Measurements from ENCODE around the gene RSPRY1.

Gene RSPRY1

GRCh38 chr16:57225978-57226377, 39.8 kb downstream of the RSPRY1 start:
- DNase-seq = no peak

DNA sequence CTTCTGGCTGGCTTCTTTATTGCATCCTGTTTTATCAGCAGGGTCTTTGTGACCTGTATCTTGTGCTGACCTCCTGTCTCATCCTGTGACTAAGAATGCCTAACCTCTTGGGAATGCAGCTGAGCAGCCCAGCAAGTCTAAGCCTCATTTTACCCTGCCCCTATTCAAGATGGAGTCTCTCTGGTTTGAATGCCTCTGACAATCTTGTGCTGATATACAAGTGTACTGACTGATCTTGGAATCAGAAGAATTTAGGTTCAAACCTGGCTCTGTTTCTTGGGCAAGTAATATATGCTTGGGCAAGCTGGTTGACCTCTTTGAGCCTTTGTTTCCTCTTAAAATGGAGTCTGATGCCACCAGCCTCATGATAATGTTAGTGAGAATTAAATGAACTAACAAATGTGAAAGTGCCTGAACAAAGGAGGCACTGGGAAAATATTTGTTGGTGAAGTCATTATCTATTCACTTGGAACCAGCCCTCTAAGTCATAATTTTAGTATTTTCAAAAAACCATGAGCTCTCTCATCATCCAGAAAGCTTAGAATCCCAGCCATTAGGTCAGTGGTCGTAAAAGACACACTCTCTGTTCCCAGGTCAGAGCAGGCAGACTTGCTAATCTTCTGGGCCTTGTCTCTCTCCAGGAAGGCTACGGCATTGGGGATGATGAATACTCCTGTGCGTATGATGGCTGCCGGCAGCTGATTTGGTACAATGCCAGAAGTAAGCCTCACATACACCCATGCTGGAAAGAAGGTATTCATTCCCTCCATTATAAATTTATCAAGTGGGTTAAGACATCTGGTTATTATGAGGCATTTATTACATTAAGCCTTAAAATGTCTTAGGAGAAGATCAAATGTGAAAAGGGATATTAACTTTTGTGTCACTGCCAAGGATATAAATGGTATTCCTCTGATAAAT, 40.8 kb downstream of the RSPRY1 start:
- no peak for DNase-seq

DNA sequence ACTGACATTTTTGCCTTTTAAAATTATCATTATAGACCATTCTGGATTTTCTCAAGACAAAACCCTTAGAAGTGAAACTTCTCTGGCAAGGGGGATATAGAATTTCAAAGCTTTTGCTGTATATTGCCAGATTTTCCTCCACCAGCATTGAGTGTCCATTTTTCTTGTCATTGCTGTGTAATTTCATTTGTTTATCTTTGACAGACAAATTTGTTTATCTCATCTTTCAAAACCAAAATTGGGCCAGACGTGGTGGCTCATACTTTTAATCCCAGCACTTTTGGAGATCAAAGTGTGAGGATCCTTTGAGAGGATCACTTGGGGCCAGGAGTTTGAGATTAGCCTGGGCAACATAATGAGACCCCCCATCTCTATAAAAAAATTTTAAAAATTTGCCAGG, 43.0 kb downstream of the RSPRY1 start:
- no peak for DNase-seq

DNA sequence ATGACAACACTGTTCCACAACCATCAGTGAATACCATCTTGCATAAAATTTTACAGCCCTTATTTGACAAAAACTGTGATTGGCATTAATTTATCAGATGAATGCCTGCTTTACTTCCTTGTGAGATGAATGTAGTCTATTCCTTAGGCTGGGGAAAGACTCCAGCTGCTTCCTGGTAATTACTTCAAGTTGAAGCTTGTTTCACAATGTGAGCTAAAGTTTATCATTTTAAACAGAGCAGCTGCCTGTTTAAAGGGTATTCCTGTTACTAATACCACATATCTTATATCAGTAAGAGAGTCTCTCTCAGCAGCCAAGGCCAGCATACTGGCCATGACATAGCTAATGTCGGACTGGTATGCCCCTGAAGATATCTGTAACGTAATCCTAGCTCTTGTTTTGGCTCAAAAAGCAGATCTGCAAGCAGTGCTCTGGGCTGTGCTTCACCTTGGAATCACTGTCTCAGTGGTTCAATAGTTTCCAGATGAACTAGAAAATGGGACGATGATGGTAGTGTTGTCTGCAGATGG, 45.8 kb downstream of the RSPRY1 start:
- no peak for DNase-seq

GRCh38 chr16:57233944-57234706, 48.0 kb downstream of the RSPRY1 start:
- no peak for DNase-seq

- no peak for DNase-seq
Measured at GRCh38 chr16:57234707-57235092, 48.6 kb downstream of the RSPRY1 start.

GRCh38 chr16:57235128-57236021, 49.2 kb downstream of the RSPRY1 start:
- peak; percentile 93 for DNase-seq

GRCh38 chr16:57236022-57236350, 49.9 kb downstream of the RSPRY1 start:
- no peak for DNase-seq

GRCh38 chr16:57238682-57239081, 52.6 kb downstream of the RSPRY1 start:
- DNase-seq = no peak

DNA sequence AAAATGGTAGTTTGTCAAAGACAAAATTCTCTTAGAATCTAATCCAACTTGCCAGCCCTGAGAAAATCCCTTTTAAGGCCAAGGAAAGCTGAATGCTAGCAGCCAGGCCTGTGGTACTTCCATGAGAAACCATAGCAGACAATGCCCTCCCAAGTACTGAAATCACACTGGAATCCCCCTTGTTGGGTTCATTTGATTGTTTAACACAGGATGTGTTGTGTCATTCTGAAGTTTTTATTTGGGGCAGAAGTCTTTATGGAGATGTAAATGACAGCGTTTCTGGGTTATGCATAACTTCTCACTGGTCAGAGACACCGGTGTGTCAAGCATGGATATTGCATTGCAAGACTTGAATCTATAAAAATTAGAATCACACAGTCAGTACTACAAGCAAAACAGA, 53.0 kb downstream of the RSPRY1 start:
- DNase-seq = no peak

DNA sequence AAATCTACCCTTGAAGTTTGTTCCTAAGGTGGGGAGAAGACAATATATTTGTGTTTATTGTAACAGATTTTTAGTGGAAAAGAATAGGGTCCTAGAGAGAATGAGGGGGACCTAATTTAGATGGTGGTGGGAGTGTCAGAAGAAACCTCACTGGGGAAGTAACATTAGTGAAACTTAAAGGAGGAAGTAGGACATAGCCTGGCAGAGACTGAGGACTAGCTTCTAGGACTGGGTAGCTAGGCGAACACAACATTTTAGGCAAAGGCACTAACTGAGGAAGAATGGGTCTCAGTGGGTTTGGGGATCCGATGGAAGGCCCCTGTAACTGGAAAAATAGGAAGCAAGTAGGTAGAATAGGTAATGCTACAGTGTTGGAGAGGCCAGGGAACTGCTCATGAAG, 54.7 kb downstream of the RSPRY1 start:
- DNase-seq = no peak

DNA sequence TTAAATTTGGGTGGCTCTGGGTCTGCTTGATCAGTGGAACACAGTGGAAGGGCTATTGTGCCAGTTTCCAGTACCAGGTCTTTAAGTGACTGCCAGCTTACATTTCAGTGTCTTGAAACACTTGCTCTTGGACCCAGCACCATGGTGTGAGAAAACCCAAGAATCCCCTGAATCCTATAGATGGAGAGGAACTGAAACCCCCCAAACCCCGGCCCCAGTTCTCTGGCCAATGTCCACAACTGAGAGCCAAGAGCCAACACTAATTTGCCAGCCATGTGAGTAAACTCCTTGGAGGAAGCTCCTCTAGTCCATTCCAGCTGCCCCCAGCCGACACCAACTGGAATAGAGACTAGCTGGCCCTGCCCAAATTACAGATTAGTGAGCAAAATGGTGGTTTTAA, 56.5 kb downstream of the RSPRY1 start:
- DNase-seq = no peak

DNA sequence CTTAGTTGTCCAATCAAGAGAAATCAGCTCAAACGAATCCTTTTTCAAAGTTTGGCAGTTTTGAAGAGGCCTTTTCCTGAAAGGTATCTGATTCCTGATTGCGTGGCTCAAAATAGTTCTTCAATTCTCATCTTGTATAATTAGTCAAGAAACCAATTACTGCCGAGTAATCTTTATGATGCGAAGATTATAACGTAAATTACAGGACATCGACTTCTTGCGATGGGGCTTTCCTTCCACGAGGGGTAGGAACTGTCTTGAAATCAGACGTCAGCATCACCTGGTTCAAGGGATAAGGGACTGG, 58.3 kb downstream of the RSPRY1 start:
- DNase-seq = no peak

DNA sequence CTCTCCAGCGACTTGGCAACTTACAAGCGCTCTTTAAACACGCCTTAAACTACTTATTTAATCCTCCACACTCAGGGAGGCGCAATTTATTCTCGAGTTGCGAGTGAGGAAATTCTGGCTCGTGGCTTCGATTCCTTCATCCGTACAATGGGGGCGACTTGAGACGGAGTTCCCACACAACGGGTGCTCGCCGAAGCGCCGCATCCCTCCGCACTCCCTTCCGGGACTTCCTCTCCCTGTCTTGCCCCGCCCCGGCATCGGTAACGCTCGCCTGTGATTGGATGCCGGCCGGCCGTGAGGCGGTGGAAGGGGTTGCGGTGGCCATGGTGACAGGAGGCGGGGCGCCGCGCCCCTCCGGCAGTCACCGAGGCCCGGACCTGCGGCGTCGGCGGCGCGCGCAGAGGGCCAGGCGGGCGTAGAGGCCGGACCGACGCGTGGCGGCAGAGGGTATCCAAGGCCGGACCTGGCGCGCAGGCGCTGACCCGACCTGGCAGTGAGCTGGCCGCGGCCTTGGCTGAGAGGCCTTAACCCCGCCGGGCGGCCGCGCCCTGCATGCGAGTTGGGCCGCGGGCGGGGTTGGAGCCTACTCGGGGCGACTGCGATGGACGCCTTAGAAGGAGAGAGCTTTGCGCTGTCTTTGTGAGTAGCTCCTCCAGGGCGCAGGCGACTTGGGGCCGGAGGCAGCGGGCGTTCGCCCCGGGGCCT, 58.8 kb downstream of the RSPRY1 start, which contains the start of gene ARL2BP:
Gene ARL2BP (plus strand): TSS at position 493 of the 705 bp plus-strand sequence. CDS start 109 bp downstream, at position 602.
- peak; percentile 88 for DNase-seq

DNA sequence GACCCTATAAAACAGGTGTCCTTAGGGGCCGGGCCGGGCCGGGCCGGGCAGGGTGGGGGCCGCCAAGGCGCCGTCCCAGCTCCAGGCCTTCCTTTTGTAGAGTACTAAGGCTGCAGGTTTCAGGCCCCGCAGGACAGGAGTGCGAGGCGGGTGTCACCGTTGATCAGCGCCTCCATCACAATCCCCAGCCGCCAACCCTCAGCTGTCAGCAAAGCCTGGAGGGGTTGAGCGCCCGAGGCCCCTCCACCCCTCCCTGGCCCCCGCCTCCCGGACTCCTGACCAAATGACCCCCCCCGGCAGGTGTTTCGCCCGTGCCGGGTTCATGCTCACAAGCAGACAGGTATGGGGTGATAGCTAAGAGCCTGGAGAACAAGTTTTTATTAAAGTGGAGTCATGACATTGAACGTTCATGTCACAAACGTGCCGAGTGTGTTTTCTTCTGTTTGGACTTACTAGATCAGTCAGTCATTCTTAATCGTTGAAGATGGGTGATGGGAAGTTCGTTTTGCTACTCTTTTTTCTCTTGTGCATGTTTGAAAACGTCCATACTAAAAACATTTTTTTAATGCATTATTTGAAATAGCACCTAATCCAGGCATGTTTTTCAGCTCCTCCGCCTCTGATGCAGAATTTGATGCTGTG, 59.5 kb downstream of the RSPRY1 start:
- no peak for DNase-seq

DNA sequence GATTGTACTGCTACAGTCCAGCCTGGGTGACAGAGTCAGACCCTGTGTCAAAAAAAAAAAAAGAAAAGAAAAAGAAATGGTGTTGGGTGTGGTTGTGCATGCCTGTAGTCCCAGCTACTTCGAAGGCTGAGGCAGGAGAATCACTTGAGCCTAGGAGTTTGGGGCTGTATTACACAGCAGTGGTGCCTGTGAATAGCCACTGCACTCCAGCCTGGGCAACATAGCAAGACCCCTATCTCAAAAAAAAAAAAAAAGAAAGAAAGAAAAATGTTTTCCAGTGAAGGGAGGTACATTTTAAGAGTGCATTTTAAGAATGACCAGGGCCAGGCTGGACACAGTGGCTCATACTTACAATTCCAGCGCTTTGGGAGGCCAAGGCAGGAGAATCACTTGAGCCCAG, 65.2 kb downstream of the RSPRY1 start:
- DNase-seq = no peak

DNA sequence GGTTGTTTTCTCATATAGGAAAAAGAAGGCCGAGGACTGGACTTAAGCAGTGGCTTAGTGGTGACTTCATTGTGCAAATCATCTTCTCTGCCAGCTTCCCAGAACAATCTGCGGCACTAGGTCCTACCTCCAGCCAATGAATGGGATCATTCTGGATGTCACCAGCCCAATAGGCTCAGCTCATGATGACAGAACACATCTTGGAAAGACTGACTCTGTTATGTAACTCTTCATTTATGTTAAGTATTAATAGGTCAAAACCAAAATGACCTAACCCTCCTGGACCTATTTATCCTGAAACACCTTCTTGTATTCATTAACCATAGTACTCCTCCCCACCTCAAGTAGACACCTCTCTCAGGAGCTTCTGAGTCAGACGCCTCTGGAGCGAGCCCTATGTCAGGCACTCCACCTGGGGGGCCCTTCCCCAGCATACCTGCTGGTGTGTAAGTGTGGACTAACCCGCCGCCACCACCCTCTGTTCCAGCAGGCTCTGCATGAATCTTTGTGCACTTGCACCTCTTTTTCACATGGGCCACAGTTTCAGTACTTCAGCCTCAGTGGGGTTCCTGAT, 66.1 kb downstream of the RSPRY1 start:
- DNase-seq = no peak

- no peak for DNase-seq
Measured at GRCh38 chr16:57253466-57253865, 67.3 kb downstream of the RSPRY1 start.

DNA sequence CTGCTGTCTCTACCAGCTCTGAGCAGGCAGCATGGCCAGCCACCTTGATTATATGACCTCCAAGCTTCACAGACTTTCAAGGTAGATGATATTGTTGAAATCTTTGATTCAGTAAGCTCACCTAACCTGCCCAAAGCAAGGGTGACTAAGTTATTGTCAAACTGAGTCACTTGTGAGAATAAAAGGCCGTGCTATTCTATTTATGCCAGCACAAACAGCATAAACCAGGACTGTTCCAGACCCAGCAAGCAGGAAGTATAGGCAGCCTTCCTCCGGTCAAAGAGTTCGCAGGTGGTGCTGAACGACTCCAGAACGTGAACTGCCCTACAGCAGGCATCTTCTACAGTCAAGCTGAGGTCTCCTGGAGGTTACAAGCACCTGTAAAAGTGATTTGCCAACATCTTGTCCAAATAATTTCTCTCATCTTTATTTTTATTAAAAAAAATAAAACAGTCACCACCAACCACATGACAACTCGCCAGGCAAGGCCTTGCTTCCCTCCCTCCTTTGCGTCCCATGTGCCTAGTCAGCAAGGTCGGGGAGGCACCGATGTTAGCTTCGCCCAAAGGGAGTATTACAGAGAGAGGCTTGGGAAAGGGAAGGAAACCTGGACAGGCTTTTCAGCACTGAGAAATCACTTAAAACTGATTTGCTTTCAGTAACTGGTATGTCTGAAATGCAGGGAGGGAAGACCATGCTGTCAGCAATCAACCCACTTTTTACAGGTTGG, 69.7 kb downstream of the RSPRY1 start:
- DNase-seq = no peak

- DNase-seq = no peak
Measured at GRCh38 chr16:57256601-57257395, 70.7 kb downstream of the RSPRY1 start.
